Mucosa of descending colon (tissue), 3 donors: ENCODE data around the gene CD177. TPM values are rescaled to one million over a fixed set of nuclear protein-coding genes. Genes with fewer than 3 reads are reported as not detected.

Source experiments
- ATAC-seq: fragments of 200-7000 bp; cut with Tn5 transposase; one replicate; pipeline ENCODE4 v1.9.1; 2020; ENCODE audit warnings: mild to moderate bottlenecking, moderate library complexity
- DNase-seq, 3 donors: peaks; one replicate each; pipeline ENCODE4 v3.0.0-alpha.2; 2020
- H3K36me3 ChIP-seq: fragments of 200-600 bp; one replicate; pipeline ENCODE4 v1.8.0; 2021; ENCODE audit warnings: low read depth, mild to moderate bottlenecking
- H3K4me1 ChIP-seq: fragments of 200-600 bp; one replicate; pipeline ENCODE4 v1.8.0; 2021; ENCODE audit warnings: low read depth, mild to moderate bottlenecking
- H3K4me3 ChIP-seq: fragments of 200-600 bp; one replicate; pipeline ENCODE4 v1.8.0; 2021; ENCODE audit warnings: mild to moderate bottlenecking
- H3K9me3 ChIP-seq: fragments of 200-600 bp; one replicate; pipeline ENCODE4 v1.8.0; 2021; ENCODE audit warnings: mild to moderate bottlenecking
- CTCF ChIP-seq: fragments of 200-600 bp; IDR thresholded peaks from one replicate; pipeline ENCODE4 v1.8.0; 2022; ENCODE audit warnings: antibody characterized with exemption, mild to moderate bottlenecking
- intact Hi-C, 2 donors: fragments of 100-400 bp; cut with DNase I in 1 of 2; cut with micrococcal nuclease in 1 of 2; formaldehyde crosslinking; loops; one replicate each; pipeline versions ENCODE4 v1.11.0 to v1.11.1; 2022; cut with DNase I, micrococcal nuclease
- long read RNA-seq, 2 donors: library from polyadenylated mRNA; unstranded; transcript quantifications; one replicate each; pipeline ENCODE4 v2.0.0, GENCODE V29; 2019 to 2021
- total RNA-seq, 3 donors: library from RNA; stranded (reverse); fragmentation: NEBNext Ultra II Directional in 2 of 3; extraction: Animal tissue kit (Norgen Biotek cat#: 25700) in 2 of 3; gene quantifications; one replicate each; pipeline versions ENCODE4 v1.2.1 to v1.2.4, GENCODE V29; 2021 to 2023
- donor health status: DM: no; HTN: no; CAD: no; lungs with moderate emphysema.
- donor health status: DM: no; HTN: no; CAD: no.
- donor health status: DM: no; HTN: yes; CAD: no.

CD177 gene
- total RNA-seq, result 100 to 1,000 TPM; 202 to 349 (median 232) TPM
- long read RNA-seq, donor 1, transcript CD177-203 (9 exons, 2,222 nt), result major isoform, 499 of 606 reads
- long read RNA-seq, donor 1, partial matches to known transcripts, result 76 of 606 reads
- long read RNA-seq, donor 1, other reads (novel, unspliced or antisense), result 31 of 606 reads
- long read RNA-seq, donor 2, transcript CD177-203 (9 exons, 2,222 nt), result major isoform, 247 of 298 reads
- long read RNA-seq, donor 2, partial matches to known transcripts, result 22 of 298 reads
- long read RNA-seq, donor 2, other reads (novel, unspliced or antisense), result 29 of 298 reads

- DNase-seq (peak in 1 of 3 donors; percentile 55), ATAC-seq (peak; percentile 8)
- intact Hi-C loops, result no loop called here
- H3K4me3 ChIP-seq, result no peak within 1 kb of the TSS
- TF ChIP-seq CTCF, result no peak
- H3K9me3 ChIP-seq, result no peaks in the 10 kb centered on the region
- H3K36me3 ChIP-seq, result no peaks in the 10 kb centered on the region
- peaks cover 34% of the 10 kb centered on the region for H3K4me1 ChIP-seq
Observed at GRCh38 chr19:43353606-43354304, at the start of gene CD177. TSS of gene CD177 (plus strand) at chr19:43353686. CDS start at chr19:43353715, 29 bp downstream.

GRCh38 chr19:43305642-43306041 is 47.8 kb upstream of the CD177 start:
- no peak for TF ChIP-seq CTCF
- H3K4me3 ChIP-seq, result no peak overlapping the region
- peaks cover 5% of the 10 kb centered on the region for H3K9me3 ChIP-seq
- H3K36me3 ChIP-seq, result no peaks in the 10 kb centered on the region
- peak; percentile 42 for ATAC-seq
- H3K4me1 ChIP-seq, result no peaks in the 10 kb centered on the region
- intact Hi-C loops, result no loop called here
- DNase-seq, result peak in 1 of 3 donors; percentile 22

GRCh38 chr19:43306097-43306496 is 47.4 kb upstream of the CD177 start:
- no peaks in the 10 kb centered on the region for H3K36me3 ChIP-seq
- peaks cover 5% of the 10 kb centered on the region for H3K9me3 ChIP-seq
- no peak for TF ChIP-seq CTCF
- no peak overlapping the region for H3K4me3 ChIP-seq
- no peaks in the 10 kb centered on the region for H3K4me1 ChIP-seq
- ATAC-seq (no peak), DNase-seq (no peak)
- intact Hi-C loops, result no loop called here

- intact Hi-C loops, result no loop called here
- DNase-seq (no peak), ATAC-seq (no peak)
- Histone ChIP-seq H3K36me3 (no peaks in the 10 kb centered on the region), H3K4me3 (no peak overlapping the region), H3K4me1 (no peaks in the 10 kb centered on the region), H3K9me3 (peaks cover 5% of the 10 kb centered on the region)
- no peak for TF ChIP-seq CTCF
Observed at GRCh38 chr19:43308244-43308815, 45.2 kb upstream of the CD177 start.

- intact Hi-C loops, result no loop called here
- no peak for TF ChIP-seq CTCF
- Histone ChIP-seq H3K4me1 (no peaks in the 10 kb centered on the region), H3K9me3 (peaks cover 5% of the 10 kb centered on the region), H3K4me3 (no peak overlapping the region), H3K36me3 (no peaks in the 10 kb centered on the region)
- DNase-seq (no peak), ATAC-seq (no peak)
Observed at GRCh38 chr19:43309466-43309865, 44.0 kb upstream of the CD177 start.
